T-helper 1 cell treated with Interleukin-12 subunit alpha and Interleukin-12 subunit beta and Interleukin-4 antibody, amounts not matched to agents 30 ng/mL and 1 ng/mL, for 36 hours (primary cell): ENCODE results near the gene RBSN. TPM values are rescaled to one million over a fixed set of nuclear protein-coding genes. Genes with fewer than 3 reads are reported as not detected.
"Not testable (repeated sequence)": the region's sequence is repeated elsewhere in the genome, so short reads cannot be mapped to it uniquely, and the experiment has no call there.

Experiments
- intact Hi-C: fragments of 100-400 bp; cut with micrococcal nuclease; formaldehyde crosslinking; loops from one replicate; pipeline ENCODE4 v1.15.1; 2024
- total RNA-seq: library from RNA; stranded (reverse); gene quantifications from 2 replicates; pipeline ENCODE4 v1.2.3, GENCODE V29; 2022

The RBSN gene
- total RNA-seq = 18.1 and 18.7 TPM in 2 replicates

GRCh38 chr3:15098503-15099363, at the start of gene RBSN:
TSS of gene RBSN (minus strand) at chr3:15099148. CDS start at chr3:15096120, 3,028 bp downstream.
- intact Hi-C loops = loop anchor here (1.0 to 5.0 kb wide), 18 partner anchors 10 to 1412 kb away; partner anchors contain the start of genes BTD, CAPN7, CCDC174 and DPH3

- intact Hi-C loops = no loop called here
Measured at GRCh38 chr3:15148614-15149013, 49.7 kb upstream of the RBSN start.

- intact Hi-C loops = not testable (repeated sequence)
Measured at GRCh38 chr3:15136885-15137284, 37.9 kb upstream of the RBSN start.

GRCh38 chr3:15134968-15135367, 36.0 kb upstream of the RBSN start:
- intact Hi-C loops = not testable (repeated sequence)

- intact Hi-C loops = not testable (repeated sequence)
Measured at GRCh38 chr3:15128403-15128802, 29.5 kb upstream of the RBSN start.

GRCh38 chr3:15126975-15127374, 28.0 kb upstream of the RBSN start:
- intact Hi-C loops = not testable (repeated sequence)

GRCh38 chr3:15122398-15122797, 23.4 kb upstream of the RBSN start:
- intact Hi-C loops = no loop called here

- intact Hi-C loops = no loop called here
Measured at GRCh38 chr3:15121936-15122335, 23.0 kb upstream of the RBSN start.

GRCh38 chr3:15120986-15121385, 22.0 kb upstream of the RBSN start:
- intact Hi-C loops = no loop called here

- intact Hi-C loops = no loop called here
Measured at GRCh38 chr3:15117011-15117410, 18.1 kb upstream of the RBSN start.

- intact Hi-C loops = no loop called here
Measured at GRCh38 chr3:15116032-15116669, 17.2 kb upstream of the RBSN start.

- intact Hi-C loops = no loop called here
Measured at GRCh38 chr3:15114466-15115358, 15.8 kb upstream of the RBSN start.

GRCh38 chr3:15113884-15114283, 14.9 kb upstream of the RBSN start:
- intact Hi-C loops = no loop called here

- intact Hi-C loops = no loop called here
Measured at GRCh38 chr3:15113471-15113870, 14.5 kb upstream of the RBSN start.

GRCh38 chr3:15112011-15112410, 13.1 kb upstream of the RBSN start:
- intact Hi-C loops = no loop called here

- intact Hi-C loops = no loop called here
Measured at GRCh38 chr3:15110206-15110605, 11.3 kb upstream of the RBSN start.

- intact Hi-C loops = loop anchor here (1.0 to 5.0 kb wide), 7 partner anchors 10 to 1138 kb away; partner anchors contain the start of gene RBSN
Measured at GRCh38 chr3:15108869-15109268, 9.9 kb upstream of the RBSN start.

- intact Hi-C loops = loop anchor here (1.0 to 5.0 kb wide), 7 partner anchors 9 to 1139 kb away; partner anchors contain the start of gene RBSN
Measured at GRCh38 chr3:15108082-15108545, 9.2 kb upstream of the RBSN start.

GRCh38 chr3:15107075-15107947, 8.4 kb upstream of the RBSN start:
- intact Hi-C loops = loop anchor here (5.0 kb wide), 1 partner anchor 135 kb away; no protein-coding TSS in a partner anchor

- intact Hi-C loops = no loop called here
Measured at GRCh38 chr3:15102836-15103235, 3.9 kb upstream of the RBSN start.
